Chondrocyte (in vitro differentiated cells): ENCODE results near the gene PM20D2. TPM values are rescaled to one million over a fixed set of nuclear protein-coding genes. Genes with fewer than 3 reads are reported as not detected.

Experiments used
- DNase-seq: peaks from one replicate; pipeline ENCODE4 v3.0.0; 2021; ENCODE audit warnings: mixed read lengths, low spot score
- H3K27ac Mint-ChIP-seq: one replicate; pipeline ENCODE4 v1.8.0; 2021; ENCODE audit warnings: mild to moderate bottlenecking, moderate library complexity, mixed read lengths; ENCODE audit not compliant: unreplicated experiment
- H3K27me3 Mint-ChIP-seq: 2 replicates; pipeline ENCODE4 v1.8.0; 2021; ENCODE audit warnings: low read depth, mixed read lengths
- H3K36me3 Mint-ChIP-seq: 2 replicates; pipeline ENCODE4 v1.8.0; 2021; ENCODE audit warnings: low read depth, mixed read lengths
- H3K4me1 Mint-ChIP-seq: 2 replicates; pipeline ENCODE4 v1.8.0; 2021; ENCODE audit warnings: low read depth, mild to moderate bottlenecking, mixed read lengths
- H3K4me3 Mint-ChIP-seq: one replicate; pipeline ENCODE4 v1.8.0; 2021; ENCODE audit warnings: mild to moderate bottlenecking, moderate library complexity, mixed read lengths; ENCODE audit not compliant: unreplicated experiment
- H3K9me3 Mint-ChIP-seq: 2 replicates; pipeline ENCODE4 v1.8.0; 2021; ENCODE audit warnings: low read depth, mixed read lengths
- total RNA-seq: library from RNA; stranded (reverse); gene quantifications from 3 replicates; pipeline ENCODE4 v1.2.1, GENCODE V29; 2021
- TF ChIP-seq, protein P1 (sequence below): fragments of 200-600 bp; sonication (generic); IDR thresholded peaks from 2 replicates; pipeline ENCODE4 v1.5.0; 2021; ENCODE audit warnings: antibody characterized with exemption, mild to moderate bottlenecking, moderate library complexity

The PM20D2 gene
- total RNA-seq, 1 donor from 2014 or later: 6.2 TPM

DNA sequence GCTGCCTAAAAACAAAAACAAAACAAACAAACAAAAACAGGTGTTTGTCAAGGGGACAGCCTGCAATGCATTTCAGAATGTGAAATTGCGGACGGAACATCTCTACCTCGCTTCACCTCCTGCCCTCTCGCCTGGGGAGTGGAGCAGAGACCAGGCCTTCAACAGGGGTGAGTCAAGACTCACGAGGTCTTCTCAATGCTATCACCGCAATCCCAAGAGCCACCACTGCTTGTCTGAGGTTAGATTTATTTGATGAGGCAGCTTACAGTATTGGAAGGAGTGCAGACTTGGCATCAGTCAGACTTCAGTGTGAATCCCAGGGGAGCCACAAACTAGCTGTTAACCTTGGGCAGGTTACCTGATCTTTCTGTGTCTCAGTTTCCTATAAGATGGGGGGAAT is 63.6 kb downstream of the PM20D2 start:
- Mint-ChIP-seq H3K4me3 (no peak overlapping the region), H3K27me3 (peaks cover 16% of the 10 kb centered on the region)
- DNase-seq: no peak

DNA sequence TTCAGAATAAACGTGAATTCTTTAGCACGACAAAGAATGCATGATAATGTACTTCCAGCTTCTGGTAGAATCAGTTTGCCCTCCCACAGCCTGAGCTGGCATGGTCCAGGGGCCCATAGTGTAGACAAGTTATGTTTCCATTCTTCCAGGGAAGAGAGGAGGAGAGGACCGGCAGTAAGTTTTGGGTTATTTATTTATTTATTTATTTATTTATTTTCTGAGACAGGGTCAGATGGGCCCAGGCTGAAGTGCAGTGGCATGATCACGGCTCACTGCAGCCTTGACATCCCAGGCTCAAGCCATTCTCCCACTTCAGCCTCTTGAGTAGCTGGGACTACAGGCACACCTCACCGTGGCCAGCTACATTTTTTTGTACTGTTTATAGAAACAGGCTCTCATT is 66.6 kb downstream of the PM20D2 start:
- H3K4me1 Mint-ChIP-seq: peaks cover 9% of the 10 kb centered on the region
- H3K36me3 Mint-ChIP-seq: no peaks in the 10 kb centered on the region
- H3K9me3 Mint-ChIP-seq: peaks cover 5% of the 10 kb centered on the region
- no peak overlapping the region for H3K27ac Mint-ChIP-seq
- no peak overlapping the region for H3K4me3 Mint-ChIP-seq
- peaks cover 21% of the 10 kb centered on the region for H3K27me3 Mint-ChIP-seq
- TF ChIP-seq, protein P1, sequence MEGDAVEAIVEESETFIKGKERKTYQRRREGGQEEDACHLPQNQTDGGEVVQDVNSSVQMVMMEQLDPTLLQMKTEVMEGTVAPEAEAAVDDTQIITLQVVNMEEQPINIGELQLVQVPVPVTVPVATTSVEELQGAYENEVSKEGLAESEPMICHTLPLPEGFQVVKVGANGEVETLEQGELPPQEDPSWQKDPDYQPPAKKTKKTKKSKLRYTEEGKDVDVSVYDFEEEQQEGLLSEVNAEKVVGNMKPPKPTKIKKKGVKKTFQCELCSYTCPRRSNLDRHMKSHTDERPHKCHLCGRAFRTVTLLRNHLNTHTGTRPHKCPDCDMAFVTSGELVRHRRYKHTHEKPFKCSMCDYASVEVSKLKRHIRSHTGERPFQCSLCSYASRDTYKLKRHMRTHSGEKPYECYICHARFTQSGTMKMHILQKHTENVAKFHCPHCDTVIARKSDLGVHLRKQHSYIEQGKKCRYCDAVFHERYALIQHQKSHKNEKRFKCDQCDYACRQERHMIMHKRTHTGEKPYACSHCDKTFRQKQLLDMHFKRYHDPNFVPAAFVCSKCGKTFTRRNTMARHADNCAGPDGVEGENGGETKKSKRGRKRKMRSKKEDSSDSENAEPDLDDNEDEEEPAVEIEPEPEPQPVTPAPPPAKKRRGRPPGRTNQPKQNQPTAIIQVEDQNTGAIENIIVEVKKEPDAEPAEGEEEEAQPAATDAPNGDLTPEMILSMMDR: no peak
- no peak for DNase-seq

More for the DNA sequence above, 63.6 kb downstream of the PM20D2 start:
- no peaks in the 10 kb centered on the region for H3K36me3 Mint-ChIP-seq
- TF ChIP-seq, protein P1: no peak
- no peak overlapping the region for H3K27ac Mint-ChIP-seq
- H3K9me3 Mint-ChIP-seq: peaks cover 4% of the 10 kb centered on the region
- H3K4me1 Mint-ChIP-seq: peaks cover 10% of the 10 kb centered on the region

DNA sequence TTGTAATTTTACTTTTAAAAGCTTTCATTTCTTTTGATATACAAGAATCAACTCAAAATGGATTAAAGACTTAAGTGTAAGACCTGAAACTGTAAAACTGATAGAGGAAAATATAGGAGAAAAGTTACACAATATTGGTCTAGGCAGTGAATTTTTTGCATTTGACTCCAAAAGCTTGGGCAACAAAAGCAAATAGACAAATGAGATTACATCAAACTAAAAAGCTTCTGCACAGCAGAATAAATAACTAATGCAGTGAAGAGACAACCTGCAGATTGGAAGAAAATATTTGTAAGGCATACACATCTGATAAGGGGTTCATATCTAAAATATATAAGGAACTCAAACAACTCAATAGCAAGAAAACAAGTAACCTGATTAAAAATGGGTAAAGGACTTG is 68.3 kb downstream of the PM20D2 start:
- TF ChIP-seq, protein P1: no peak
- Mint-ChIP-seq H3K4me1 (peaks cover 8% of the 10 kb centered on the region), H3K27ac (no peak overlapping the region), H3K27me3 (peaks cover 21% of the 10 kb centered on the region), H3K9me3 (peaks cover 5% of the 10 kb centered on the region), H3K36me3 (no peaks in the 10 kb centered on the region), H3K4me3 (no peak overlapping the region)
- DNase-seq: no peak

Other genes starting within 250 kb of the PM20D2 start
- gene RNGTT, start 182.4 kb upstream of the PM20D2 start, total RNA-seq: 11.8 to 18.4 TPM (median 13.1 TPM) in 3 replicates
- gene PNRC1, start 65.3 kb upstream of the PM20D2 start, total RNA-seq: 104 to 115 TPM (median 111 TPM) in 3 replicates
- gene SRSF12, start 28.0 kb upstream of the PM20D2 start, total RNA-seq: 2.9 to 5.9 TPM (median 4.8 TPM) in 3 replicates
- gene GABRR1, start 71.3 kb downstream of the PM20D2 start, total RNA-seq: not detected in 3 replicates
- 0.57 to 1.4 TPM (median 0.72 TPM) in 3 replicates for gene GABRR2, start 169.2 kb downstream of the PM20D2 start, total RNA-seq
- gene UBE2J1, start 206.7 kb downstream of the PM20D2 start, total RNA-seq: 42.6 to 49.8 TPM (median 49.1 TPM) in 3 replicates